ENCODE measurements around the gene GPC5.
A peak's percentile ranks its signal among the peaks of the same experiment; 100 is the strongest.
"Not testable (repeated sequence)": the region's sequence is repeated elsewhere in the genome, so short reads cannot be mapped to it uniquely, and the experiment has no call there.

The GPC5 gene

DNA sequence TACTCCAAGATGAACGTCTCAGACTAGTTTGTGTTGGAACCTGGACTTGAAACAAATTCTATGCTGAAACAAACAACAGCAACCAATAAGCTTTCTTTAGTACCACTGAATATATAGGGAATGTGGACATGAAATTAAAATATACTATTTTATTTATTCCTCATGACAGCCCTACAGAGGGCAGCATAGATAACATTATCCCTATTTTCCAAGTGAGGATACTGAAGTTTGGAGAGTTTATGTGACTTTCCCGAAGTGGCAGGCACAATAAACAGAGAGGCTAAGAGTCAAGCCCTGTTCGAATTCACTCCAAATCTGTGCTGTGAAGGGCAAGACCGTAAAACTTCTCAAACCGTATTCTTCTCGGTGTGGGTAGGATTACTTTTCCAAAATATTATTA is 1318.3 kb downstream of the GPC5 start:
- DNase-seq: no peak

DNA sequence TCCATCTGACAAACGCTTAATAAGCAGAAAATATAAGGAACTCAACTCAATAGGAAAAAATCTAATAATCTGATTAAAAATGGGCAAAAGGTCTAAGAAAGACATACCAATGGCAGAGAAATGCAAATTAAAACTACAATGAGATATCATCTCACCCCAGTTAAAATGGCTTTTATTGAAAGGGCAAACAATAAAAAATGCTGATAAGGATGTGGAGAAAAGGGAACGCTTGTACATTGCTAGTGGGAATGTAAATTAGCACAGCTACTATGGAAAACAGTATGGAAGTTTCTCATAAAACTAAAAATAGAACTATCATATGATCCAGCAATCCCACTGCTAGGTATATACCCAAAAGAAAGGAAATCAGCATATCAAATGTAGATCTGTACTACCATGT is 1319.4 kb downstream of the GPC5 start:
- peak; percentile 24 for DNase-seq

DNA sequence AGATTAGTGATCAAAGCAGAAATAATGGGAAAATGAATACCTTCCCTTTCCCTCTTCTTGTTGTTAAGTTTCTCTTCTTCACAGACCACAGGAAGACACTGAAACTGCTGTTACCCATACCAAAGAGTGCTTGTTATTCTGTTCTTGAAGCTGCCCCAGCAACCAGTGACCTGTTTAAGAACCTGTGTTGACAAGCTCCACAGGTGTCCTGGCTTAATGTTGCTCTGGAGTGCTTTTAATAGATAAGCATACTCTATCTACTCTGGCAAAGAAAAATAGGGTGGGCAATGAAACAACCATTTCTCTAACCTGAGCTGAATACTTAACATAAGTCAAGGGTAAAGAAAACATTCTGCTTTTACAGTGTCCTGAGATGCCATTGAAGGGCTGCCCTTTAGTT is 1321.4 kb downstream of the GPC5 start:
- peak; percentile 97 for DNase-seq

- DNase-seq: no peak
Measured at GRCh38 chr13:92721620-92722019, 1323.2 kb downstream of the GPC5 start.

DNA sequence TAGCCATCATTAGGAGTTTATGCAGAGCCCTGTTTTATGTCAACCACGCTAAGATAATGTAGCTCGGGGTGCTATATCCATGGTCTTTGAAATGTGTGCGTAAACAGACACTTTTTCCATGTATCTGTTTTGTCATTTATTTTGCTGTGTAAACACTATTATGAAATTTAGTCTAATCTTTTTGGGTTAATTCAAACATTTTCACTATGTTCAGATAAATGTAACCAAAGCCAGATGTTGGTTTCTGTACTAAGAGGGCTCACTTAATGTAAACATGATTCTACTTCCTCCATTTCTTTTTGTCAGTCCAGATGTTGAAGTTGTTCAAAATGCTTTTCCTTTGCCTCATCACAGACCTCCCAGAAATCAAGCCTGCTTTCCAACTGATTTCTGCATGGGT is 1328.7 kb downstream of the GPC5 start:
- DNase-seq: no peak

DNA sequence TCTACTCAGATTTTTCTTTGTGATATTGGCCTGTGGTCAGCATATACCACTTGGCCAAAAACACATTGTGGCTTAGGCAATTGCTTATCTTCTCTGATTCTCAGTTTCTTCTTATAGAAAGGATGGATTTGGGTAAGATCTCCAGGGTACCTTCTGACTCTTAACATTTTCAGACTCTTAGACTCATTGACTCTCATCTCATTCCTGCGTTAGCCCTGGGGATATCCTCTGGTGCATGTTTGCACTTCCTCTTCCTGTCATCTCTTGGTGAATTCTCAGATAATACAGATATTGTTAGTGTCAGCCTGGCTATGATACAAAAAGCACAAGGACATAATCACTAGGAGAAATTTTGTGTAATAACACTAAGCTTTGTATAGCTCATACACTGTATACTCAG is 1335.6 kb downstream of the GPC5 start:
- no peak for DNase-seq

DNA sequence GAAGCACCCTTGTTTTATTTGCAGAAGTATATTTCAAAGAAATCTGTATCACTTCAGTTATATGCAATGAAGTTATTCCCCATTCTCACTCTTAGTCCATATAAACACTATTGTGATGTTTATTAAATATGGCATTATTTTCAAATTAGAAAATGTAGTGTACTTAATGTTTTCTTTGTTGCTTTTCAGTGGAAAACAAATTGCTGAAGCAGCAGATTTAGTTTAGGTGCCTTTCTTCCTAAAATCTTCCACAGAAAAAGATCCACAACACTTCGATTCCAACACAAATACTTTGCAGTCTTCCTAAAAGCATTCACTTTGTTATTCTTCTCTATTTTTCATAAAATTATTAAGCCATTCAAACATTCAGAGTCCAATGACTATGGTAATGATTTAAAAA is 1336.1 kb downstream of the GPC5 start:
- DNase-seq: no peak

- no peak for DNase-seq
Measured at GRCh38 chr13:92735909-92736308, 1337.5 kb downstream of the GPC5 start.

GRCh38 chr13:92739306-92739818 is 1340.9 kb downstream of the GPC5 start:
- DNase-seq: no peak

DNA sequence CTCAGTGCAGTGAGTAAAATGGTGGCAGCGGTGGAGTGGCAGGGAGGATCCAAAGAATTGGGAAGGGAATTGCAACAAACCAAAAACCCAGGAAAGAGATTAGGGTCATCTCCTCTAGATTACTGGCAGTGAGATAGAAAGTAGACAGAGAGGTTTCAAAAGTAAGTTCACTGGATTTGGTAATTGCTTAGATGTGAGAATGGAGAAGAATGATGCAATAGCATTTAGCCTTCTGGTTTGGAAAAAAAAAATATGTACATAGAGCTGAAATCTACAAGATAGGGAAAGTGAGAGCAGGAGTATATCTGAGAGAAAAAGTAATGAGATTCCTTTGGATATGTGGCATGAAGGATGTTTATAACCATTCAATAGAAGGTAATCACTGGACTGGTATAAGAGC is 1345.6 kb downstream of the GPC5 start:
- DNase-seq: no peak

GRCh38 chr13:92745258-92745657 is 1346.8 kb downstream of the GPC5 start:
- DNase-seq: no peak

DNA sequence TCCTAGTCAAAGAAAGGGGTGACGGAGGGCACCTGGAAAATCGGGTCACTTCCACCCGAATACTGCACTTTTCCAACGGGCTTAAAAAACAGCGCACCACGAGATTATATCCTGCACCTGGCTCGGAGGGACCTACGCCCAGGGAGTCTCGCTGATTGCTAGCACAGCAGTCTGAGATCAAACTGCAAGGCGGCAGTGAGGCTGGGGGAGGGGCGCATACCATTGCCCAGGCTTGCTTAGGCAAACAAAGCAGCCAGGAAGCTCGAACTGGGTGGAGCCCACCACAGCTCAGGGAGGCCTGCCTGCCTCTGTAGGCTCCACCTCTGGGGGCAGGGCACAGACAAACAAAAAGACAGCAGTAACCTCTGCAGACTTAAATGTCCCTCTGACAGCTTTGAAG is 1354.3 kb downstream of the GPC5 start:
- not testable (repeated sequence) for DNase-seq

DNA sequence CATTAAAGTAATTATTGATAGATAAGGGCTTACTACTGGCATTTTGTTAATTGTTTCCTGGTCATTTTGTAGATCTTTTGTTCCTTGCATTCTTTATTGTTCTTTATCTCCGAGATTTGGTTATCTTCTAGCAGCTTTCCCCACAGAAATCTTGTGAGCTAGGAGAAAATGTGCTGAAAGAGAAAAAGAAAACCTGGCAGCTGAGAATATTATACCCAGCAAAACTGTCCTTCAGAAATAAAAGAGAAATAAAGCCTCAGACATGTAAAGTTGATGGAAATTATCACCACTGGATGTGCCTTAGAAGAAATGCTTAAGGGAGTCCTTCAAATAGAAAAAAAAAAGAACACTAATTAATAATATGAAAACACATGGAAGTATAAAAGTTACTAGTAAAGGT is 1363.3 kb downstream of the GPC5 start:
- no peak for DNase-seq

- no peak for DNase-seq
Measured at GRCh38 chr13:92767468-92767867, 1369.0 kb downstream of the GPC5 start.

GRCh38 chr13:92768602-92769001 is 1370.2 kb downstream of the GPC5 start:
- no peak for DNase-seq

DNA sequence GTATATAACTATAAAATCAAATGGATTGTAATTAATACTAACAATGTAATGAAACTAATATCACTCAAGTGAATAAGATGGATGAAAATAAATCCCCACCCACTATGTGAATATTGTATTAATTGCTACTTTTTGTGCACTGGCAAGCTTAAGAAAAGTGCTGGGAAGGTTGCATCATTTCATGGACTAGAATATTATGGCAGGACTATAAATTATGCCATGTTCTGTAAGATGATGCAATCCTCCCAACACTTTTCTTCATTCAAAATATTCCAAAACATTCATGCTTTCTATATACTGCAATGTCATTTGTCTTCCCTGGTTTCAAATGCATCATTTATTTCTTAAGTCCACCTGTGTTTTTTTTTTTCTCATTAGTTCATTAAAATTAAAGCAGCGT is 1370.6 kb downstream of the GPC5 start:
- DNase-seq: no peak

DNA sequence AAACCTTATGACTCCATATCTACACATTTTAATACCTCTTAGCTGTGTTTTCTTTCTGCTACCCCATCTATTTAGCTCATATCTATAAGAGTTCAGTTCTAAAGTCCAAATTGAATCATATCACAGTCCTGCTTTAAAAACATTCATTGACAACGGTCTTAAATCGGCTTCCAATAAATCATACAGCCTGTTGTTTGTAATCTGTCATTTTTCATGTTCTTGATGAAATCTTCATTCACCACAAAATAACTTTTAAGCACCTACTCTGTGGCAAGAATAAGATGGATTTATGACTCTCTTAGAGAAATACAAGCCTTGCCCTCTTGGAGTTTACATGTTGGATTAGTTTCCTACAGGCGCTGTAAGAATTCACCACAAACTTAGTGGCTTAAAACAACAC is 1377.2 kb downstream of the GPC5 start:
- DNase-seq: no peak

GRCh38 chr13:92781965-92782690 is 1383.7 kb downstream of the GPC5 start:
- no peak for DNase-seq

GRCh38 chr13:92802776-92803175 is 1404.4 kb downstream of the GPC5 start:
- no peak for DNase-seq

DNA sequence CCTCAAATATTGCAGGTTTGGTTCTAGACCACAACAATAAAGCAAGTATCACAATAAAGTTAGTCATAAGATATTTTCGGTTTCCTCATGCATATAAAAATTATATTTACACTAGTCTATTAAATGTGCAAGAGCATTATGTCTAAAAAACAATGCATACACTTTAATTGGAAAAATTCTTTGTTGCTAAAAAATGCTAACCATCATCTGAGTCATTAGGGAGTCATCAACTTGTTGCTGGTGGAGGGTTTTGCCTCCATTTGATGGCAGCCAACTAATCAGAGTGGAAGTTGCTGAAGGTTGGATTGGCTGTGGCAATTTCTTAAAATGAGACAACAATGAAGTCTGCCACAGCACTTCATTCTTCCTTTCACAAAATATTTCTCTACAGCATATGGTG is 1405.9 kb downstream of the GPC5 start:
- no peak for DNase-seq

DNA sequence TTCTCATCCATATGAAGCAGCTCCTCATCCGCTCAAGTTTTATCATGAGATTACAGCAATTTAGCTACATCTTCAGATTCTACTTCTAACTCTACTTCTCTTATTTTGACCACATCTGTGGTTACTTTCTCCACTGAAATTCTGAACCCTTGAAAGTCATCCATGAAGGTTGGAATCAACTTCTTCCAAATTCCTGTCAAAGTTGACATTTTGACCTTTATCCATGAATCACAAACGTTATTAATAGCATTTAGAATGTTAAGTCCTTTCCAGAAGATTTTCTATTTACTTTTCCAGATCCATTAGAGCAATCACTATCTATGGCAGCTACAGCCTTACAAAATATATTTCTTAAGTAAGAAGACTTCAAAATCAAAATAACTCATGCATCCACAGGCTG is 1406.5 kb downstream of the GPC5 start:
- no peak for DNase-seq

- no peak for DNase-seq
Measured at GRCh38 chr13:92805766-92806165, 1407.3 kb downstream of the GPC5 start.

- no peak for DNase-seq
Measured at GRCh38 chr13:92806215-92806614, 1407.8 kb downstream of the GPC5 start.

- DNase-seq: no peak
Measured at GRCh38 chr13:92807353-92807752, 1408.9 kb downstream of the GPC5 start.

GRCh38 chr13:92807966-92808365 is 1409.5 kb downstream of the GPC5 start:
- no peak for DNase-seq
